Glutamatergic neuron (in vitro differentiated cells): Measurements from ENCODE around the gene SLX4IP. TPM values are rescaled to one million over a fixed set of nuclear protein-coding genes. Genes with fewer than 3 reads are reported as not detected.

ENCODE experiments used
- DNase-seq: peaks from one replicate; pipeline ENCODE4 v3.0.0; 2022
- H3K27ac Mint-ChIP-seq: one replicate; pipeline ENCODE4 v1.8.0; 2020; ENCODE audit warnings: mild to moderate bottlenecking, mixed read lengths, inconsistent platforms; ENCODE audit not compliant: unreplicated experiment
- H3K27me3 Mint-ChIP-seq: one replicate; pipeline ENCODE4 v1.8.0; 2020; ENCODE audit warnings: mild to moderate bottlenecking, moderate library complexity, mixed read lengths, inconsistent platforms; ENCODE audit not compliant: unreplicated experiment
- H3K36me3 Mint-ChIP-seq: one replicate; pipeline ENCODE4 v1.8.0; 2020; ENCODE audit warnings: mild to moderate bottlenecking, mixed read lengths, inconsistent platforms; ENCODE audit not compliant: unreplicated experiment
- H3K4me1 Mint-ChIP-seq: one replicate; pipeline ENCODE4 v1.8.0; 2020; ENCODE audit warnings: mild to moderate bottlenecking, low read depth, mixed read lengths, inconsistent platforms; ENCODE audit not compliant: unreplicated experiment
- H3K4me3 Mint-ChIP-seq: one replicate; pipeline ENCODE4 v1.8.0; 2020; ENCODE audit warnings: mild to moderate bottlenecking, mixed read lengths, inconsistent platforms; ENCODE audit not compliant: unreplicated experiment
- H3K9me3 Mint-ChIP-seq: one replicate; pipeline ENCODE4 v1.8.0; 2020; ENCODE audit warnings: mild to moderate bottlenecking, moderate library complexity, mixed read lengths, inconsistent platforms; ENCODE audit not compliant: unreplicated experiment
- CTCF ChIP-seq: fragments of 200-600 bp; sonication (generic); IDR thresholded peaks from one replicate; pipeline ENCODE4 v1.5.0; 2021; ENCODE audit not compliant: partially characterized antibody, unreplicated experiment
- total RNA-seq: library from RNA; stranded (reverse); fragmentation: NEBNext Ultra II Directional; extraction: Animal tissue kit (Norgen Biotek cat#: 25700); gene quantifications from one replicate; pipeline ENCODE4 v1.2.1, GENCODE V29; 2021; ENCODE audit not compliant: unreplicated experiment

Gene SLX4IP
- total RNA-seq, 1 donor from 2014 or later: 7.9 TPM

- no peak for TF ChIP-seq CTCF
- H3K4me1 Mint-ChIP-seq: peaks cover 21% of the 10 kb centered on the region
- no peaks in the 10 kb centered on the region for H3K36me3 Mint-ChIP-seq
- H3K9me3 Mint-ChIP-seq: peaks cover 2% of the 10 kb centered on the region
- H3K4me3 Mint-ChIP-seq: no peak overlapping the region
- DNase-seq: no peak
- no peak overlapping the region for H3K27ac Mint-ChIP-seq
- peaks cover 2% of the 10 kb centered on the region for H3K27me3 Mint-ChIP-seq
Measured at GRCh38 chr20:10669843-10670446, 234.8 kb downstream of the SLX4IP start.

- no peak for TF ChIP-seq CTCF
- DNase-seq: no peak
- Mint-ChIP-seq H3K36me3 (no peaks in the 10 kb centered on the region), H3K4me3 (peak overlapping the region; percentile 70), H3K4me1 (peaks cover 17% of the 10 kb centered on the region), H3K9me3 (peaks cover 4% of the 10 kb centered on the region), H3K27ac (no peak overlapping the region), H3K27me3 (peaks cover 5% of the 10 kb centered on the region)
Measured at GRCh38 chr20:10670501-10671220, 235.6 kb downstream of the SLX4IP start.

- no peak for TF ChIP-seq CTCF
- Mint-ChIP-seq H3K36me3 (no peaks in the 10 kb centered on the region), H3K27me3 (peaks cover 2% of the 10 kb centered on the region), H3K9me3 (peaks cover 2% of the 10 kb centered on the region), H3K4me1 (peaks cover 12% of the 10 kb centered on the region), H3K27ac (no peak overlapping the region), H3K4me3 (peak overlapping the region; percentile 70)
- peak; percentile 61 for DNase-seq
Measured at GRCh38 chr20:10671221-10671918, 236.3 kb downstream of the SLX4IP start.

GRCh38 chr20:10671919-10672623 is 237.0 kb downstream of the SLX4IP start:
- TF ChIP-seq CTCF: no peak
- peaks cover 2% of the 10 kb centered on the region for H3K27me3 Mint-ChIP-seq
- H3K27ac Mint-ChIP-seq: no peak overlapping the region
- peaks cover 2% of the 10 kb centered on the region for H3K9me3 Mint-ChIP-seq
- DNase-seq: peak; percentile 37
- peak overlapping the region; percentile 88 for H3K4me3 Mint-ChIP-seq
- peaks cover 12% of the 10 kb centered on the region for H3K4me1 Mint-ChIP-seq
- H3K36me3 Mint-ChIP-seq: no peaks in the 10 kb centered on the region
